Activated T-helper 9 cell treated with anti-CD3 and anti-CD28 coated beads, Interleukin-2, amount 50 U/mL, for 16 hours (primary cell): ENCODE results near the gene PRKD1.

ENCODE experiments used
- DNase-seq: peaks from one replicate; pipeline ENCODE4 v3.0.0-alpha.2; 2020; ENCODE audit warnings: low read depth

PRKD1 gene

DNA sequence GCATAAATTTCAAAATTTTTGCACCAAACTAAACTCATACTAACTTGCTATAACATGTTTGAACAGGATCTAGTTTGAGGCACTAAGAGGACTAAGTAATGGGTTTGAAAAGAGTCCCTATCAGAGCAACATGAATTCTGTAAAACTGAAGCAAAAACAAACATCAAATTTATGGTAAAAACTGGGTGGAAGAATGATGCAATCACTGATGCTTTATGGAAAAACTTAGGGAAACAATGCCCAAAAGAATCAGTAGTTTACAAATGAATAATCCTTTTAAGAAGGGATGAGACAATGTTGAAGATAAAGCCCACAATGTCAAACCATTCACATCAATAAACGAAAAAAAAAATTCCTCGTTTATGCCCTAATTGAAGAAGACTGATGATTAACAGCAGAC is 88.9 kb downstream of the PRKD1 start:
- no peak for DNase-seq

DNA sequence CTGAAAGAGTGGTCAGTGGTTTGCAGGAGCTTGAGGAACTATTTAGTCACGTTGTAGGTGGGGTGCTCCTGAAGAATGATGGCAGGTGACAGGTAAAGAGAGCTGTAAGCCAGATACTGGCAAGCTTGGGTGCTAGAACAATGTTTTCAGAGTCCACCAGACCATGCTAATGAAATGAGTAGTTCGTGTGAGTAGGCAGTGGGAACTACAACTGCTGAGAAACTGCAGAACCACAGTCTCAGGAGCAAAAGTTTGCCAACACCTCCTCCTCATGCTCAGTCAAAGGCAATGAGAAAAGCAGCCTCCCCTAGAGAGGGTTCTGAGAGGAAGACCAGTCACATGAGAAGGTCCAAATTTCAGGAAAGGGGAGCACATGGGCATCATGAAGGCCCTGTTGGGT is 91.3 kb downstream of the PRKD1 start:
- no peak for DNase-seq

DNA sequence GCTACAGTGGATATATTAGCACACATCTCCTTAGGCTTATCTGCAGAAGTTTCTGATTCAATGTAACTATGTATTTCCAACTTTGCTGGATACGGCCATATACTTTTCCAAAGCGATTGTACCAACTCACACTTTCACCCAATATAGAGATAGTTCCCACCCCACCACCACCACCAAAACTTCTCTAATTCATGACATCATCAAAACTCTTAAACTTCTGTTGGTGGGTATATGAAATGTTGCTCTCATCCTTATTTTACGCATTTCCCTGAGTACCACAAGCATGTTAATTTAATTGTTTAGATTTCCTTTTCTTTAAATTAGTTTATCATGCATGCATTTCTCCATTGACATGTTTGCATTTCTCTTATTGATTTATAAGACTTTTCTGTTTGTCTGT is 95.6 kb downstream of the PRKD1 start:
- no peak for DNase-seq

DNA sequence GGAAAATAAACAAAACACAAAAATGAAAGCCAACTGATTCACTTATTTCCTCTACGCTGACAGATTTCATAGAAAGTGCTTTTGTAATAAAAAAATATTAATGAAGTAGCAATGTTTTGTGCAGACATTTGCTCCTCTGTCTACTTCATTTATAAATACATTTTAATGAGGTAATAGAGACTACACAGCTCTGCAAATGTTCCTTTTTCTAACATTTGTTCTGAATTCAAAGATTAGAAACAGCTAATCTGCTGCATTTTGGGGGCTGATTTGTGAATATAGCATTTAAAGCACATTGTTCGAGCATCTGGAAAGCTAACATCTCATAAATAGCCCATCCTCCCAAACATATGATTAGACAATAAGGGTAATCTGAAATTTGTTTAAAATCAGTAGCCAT is 97.8 kb downstream of the PRKD1 start:
- no peak for DNase-seq

DNA sequence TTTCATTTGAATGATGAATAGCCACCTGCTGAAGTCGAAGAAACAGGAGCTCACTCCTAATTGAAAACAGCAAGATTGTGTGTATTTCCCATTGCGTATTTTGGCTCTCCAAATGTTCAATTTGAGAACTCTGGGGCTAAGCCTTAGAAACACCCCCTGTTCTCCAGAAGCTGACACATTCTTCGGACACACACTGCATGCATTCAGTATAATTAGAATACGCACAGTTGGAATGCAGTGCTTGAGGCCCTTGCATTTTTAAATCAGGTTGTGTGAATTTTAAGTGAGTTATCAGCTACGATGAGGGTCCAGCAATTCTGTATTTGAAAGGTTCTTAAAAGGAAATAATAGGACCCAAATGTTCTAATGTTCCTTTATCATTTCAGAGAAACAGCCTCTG is 103.8 kb downstream of the PRKD1 start:
- DNase-seq = no peak

DNA sequence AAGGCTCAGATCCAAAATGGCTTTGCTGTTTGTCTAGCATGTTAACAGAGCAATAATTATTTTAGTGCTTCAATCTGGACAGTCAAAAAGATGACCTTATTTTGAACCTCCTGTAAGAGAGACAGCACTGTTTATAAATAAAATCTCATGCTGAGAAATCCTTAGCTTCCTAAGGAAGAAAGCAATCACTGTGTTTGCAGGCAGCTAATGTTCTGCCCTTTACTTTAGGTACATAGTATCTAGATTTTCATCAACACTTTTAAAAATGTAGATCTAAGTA is 105.3 kb downstream of the PRKD1 start:
- DNase-seq = no peak

DNA sequence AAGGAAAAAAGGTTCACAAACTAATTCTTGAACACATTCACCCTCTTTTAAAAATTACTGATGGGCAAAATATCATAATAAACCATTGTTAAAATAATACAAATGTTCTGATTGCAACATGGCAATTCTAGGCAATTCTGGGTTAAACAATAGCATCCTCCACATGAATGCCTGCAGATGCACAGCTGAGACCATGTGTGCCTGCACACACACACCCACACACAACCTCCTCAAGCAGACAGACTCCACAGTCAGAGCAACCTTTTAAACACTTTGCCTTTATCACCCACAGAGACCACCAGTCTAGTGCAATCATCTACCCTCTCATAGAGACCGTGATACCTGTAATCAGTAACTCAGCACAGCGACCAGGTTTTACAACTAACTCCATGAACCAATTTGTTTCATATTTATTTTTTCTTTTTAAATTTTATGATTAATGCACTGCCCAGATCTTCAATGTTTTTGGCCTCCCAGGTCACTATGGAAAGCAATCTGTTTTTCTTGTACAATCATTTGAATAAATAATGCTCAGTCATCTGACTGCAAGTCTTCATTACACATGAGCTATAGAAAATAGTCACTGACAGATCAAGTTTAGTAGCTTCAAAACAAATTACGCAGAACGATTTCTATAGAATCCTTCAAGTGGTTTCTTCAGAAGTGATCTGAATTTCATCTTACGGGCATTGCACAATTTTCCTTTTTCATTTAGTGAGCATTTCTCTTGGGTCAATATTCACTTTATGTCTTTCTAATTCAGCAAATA is 105.8 kb downstream of the PRKD1 start:
- DNase-seq = no peak

DNA sequence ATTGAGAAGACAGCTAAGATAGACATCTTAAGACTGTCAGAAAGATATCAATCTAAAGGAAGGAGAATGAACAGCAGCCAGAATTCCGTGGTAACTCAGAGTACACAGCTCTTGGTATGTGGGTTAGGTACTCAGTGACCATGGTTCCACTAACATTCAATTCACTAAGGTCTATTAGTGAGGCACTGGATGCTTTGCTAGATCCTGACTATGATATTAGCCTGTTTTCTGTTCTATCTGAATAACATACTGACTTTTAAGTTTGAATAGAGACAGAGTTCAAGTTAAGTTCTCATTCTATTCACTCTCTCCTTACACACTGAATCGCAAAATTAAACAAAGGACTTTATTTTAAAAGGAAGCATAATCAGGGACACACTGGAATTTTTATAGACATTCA is 106.4 kb downstream of the PRKD1 start:
- DNase-seq = no peak

DNA sequence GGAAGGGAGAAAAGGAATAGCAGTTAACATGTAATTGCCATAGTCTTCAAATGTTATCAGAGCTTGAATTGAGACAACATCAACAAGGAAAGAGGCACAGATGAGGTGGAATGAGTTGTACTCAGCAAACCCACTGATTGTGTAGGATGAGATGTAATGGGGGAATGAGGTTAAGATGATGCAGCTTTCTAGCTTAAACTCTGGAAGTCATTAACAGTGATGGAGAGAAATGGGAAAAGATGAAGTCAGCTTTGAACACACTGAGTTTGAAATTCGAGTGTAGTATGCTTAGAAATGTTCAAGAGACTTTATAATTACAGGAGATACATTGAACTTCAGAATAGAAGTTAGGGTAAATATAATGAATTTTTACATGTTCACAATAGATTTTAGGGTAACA is 106.9 kb downstream of the PRKD1 start:
- no peak for DNase-seq

DNA sequence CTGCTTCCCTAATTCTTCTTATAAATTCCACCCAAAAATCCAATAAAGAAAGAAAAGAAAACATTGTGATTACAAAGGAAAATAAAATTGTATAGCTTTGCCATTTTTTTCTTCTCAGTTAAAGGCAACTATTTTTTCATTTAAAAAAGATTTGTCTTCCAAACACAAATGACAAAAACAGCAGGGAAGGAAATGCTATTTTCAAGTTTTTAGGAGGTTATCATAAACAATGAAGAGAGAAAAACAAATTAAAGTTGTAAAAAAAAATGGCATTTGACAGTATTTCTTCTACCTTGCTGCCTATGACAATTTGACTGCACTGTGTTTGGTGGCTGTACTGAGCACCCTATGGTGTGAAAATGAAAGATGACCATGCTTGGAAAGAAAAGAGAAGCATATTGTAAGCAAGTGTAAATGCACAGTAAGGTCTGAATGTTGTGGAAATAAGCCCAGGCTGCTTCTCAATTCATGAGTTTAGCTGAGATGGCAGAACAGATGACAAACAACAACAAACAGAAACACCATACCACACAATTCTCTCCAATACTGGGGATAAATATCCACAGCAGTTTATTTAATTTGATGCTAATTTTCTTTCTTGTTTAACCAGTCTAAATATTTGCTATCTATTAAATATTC is 109.8 kb downstream of the PRKD1 start:
- no peak for DNase-seq

DNA sequence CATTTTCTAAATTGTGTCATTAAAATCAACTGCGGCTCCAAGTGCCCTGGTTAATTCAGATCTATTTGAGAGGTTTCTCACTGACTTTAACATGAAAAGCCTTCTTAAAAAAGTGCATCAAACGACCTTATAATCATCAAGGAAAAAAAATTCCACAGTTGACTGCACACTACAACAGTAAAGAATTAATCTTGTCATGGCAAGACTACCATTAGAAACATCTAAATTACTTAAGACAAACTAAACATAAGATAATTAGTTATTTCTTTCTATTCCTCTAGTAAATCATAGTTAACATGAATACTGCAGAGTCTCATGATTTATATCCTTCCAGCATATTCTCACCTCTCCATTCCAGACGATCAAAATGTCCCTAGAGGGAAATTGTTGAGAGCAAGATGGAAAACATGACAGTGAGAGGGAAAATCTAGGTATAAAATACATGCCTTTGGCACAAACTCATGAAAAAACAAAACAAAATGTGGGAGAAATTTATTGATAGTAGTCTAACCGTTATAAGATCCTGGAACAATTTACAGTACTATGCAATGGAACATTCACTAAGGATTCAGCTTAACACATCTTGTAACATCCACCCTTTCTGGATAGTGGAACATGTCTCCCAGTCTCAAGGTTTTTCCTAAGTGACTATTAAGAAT is 112.5 kb downstream of the PRKD1 start:
- DNase-seq = no peak

DNA sequence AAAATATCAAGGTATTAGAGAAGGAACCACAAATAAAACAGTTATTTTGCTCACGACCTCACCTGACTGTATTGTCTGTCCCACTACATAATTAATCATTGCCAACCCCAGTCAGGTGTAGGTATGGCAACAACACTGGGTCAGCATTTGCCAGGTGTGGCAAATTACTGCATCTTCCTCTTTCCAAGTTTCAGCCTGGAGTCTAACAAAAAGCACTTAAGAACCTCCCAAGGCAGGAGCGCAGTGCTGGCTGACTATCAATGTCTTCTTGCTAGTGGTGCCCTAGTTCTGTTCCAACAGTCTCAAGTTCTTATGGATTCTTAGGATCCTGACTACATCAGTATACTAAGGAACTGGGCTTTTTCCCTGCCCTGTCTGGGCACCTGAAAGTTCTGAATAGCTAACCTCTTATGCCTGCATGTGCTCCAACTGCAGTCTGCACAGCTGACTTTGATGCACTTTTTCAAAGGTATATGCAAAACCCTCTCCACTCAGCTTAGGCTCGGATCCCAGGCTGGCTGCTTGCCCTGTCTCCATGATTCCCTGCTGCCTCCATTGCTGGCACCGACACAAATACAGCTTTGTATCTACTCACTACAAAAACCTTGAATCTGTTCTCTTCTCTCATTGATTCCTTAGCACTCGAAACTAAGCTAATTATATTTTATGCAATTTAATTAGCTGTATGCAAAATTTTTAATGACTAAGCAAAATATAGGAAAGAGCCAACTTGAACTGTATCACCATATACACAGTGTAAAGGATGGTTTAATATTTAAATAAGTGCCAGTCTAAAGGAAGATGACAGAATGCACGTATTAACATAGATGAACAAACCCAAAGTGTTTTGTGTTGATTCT is 113.3 kb downstream of the PRKD1 start:
- no peak for DNase-seq

DNA sequence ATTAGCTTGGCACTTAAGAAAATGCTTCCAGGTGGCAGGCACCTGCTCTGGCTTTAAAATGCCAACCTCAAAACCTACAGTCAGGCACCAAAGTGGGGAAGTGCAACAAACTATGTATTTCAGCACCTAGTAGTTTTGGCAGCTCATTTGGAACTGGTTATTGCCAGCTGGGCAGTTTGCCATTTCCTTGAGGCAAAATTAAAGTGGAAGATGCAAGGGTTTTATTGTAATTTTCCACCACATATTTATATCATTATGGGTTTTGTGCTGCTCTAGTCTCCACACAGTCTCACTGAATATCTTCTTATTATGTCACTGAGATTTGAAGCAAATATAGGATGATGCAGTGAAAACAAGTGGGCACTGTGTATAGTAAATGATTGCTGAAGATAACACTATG is 117.0 kb downstream of the PRKD1 start:
- DNase-seq = no peak

DNA sequence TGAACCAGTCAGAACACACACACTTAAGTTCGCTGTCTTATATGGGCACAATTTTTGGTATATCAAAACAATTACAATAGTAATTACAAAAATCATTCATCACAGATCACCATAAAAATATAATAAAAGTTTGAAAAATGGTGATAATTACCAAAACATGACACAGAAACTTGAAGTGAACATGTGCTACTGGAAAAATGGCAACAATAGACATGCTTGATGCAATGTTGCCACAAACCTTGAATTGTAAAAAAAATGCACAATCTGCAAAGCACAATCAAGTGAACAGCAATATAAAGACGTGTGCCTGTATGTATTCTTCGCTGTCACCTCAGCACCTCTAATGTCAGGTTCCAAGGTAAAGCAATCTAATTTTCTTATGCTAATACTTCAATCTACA is 117.6 kb downstream of the PRKD1 start:
- DNase-seq = no peak

DNA sequence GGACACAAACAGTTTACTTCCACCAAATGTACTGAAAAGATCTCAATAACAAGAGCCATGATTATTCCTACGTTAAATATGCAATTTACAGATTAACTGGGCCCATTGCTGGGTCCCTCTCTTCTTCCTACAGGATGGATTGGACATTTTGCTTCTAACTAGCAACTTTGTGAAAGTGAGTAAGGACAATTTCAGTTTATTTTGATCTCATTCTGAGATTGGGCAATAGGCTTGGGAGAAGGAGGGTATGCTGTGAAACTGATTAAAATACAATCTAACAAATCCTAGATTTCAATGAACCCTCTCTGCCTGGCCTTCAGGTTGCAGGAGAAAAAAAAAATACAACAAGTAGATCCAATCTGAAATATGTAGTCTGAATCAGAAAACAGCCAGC is 121.5 kb downstream of the PRKD1 start:
- DNase-seq = no peak

DNA sequence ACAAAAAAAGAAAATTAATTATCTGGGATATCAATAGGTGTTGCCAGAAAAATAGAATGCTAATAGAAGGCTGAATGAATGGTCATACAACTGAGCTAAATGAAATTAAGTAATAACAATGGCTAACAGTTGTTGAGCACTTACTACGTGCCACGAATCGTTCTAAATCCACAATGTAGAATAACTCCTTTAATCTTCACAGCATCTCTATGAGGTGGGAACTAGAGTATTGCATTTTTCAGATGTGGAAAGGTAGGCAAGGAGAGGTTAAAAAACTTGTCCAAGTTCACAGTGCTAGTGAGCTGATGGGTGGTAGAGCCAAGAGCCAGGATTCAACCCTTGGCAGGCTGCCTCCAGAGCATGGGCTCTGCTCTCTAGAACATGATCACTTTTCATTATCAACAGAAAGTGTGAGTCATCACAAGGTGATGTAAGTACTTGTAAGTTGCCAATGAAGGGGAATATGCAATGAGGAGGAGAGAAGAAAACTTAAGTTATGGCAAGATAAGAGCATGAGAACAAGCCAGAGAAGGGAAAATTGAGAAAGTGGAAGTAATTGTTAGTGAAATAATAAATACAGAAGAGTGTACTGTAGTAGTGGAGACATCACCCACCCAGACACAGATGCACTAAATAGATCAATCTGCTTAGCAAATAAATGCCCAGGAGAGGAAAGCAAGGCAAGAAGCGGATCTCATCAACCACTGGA is 122.1 kb downstream of the PRKD1 start:
- DNase-seq = no peak

DNA sequence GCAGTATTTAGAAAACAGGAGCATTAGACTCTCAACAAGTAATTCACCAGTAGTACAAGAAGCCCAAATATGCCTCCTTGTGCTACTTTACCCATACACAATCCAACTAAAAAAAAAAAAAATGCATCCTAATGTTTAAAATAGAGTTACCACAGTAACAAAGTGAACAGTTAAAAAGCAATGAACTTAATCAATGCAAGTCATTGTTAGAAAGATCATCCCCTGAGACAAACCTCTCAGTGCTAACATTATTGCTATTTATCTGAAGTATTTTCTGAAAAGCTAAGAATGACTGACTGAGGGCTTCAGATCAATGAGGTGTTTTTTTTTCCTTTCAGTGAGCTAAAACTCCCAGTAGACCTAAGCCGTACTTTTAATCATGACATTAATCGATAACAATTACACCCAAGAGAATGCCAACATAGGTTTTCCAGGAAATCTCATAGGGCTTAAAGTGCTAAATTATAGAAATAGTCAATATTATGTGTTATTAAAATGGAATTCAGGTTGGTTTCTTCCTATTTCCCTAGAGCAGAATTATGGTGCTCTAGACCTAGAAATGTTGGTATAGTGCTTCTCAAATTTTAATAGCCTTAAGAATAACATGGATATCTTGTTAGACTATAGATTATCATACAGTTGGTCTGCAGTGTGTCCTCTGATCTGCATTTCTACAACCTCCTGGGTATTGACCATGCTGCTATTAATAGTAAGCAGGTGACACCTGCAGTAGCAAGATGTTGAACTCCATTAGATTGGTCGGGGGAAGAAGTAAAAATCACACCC is 123.0 kb downstream of the PRKD1 start:
- no peak for DNase-seq

DNA sequence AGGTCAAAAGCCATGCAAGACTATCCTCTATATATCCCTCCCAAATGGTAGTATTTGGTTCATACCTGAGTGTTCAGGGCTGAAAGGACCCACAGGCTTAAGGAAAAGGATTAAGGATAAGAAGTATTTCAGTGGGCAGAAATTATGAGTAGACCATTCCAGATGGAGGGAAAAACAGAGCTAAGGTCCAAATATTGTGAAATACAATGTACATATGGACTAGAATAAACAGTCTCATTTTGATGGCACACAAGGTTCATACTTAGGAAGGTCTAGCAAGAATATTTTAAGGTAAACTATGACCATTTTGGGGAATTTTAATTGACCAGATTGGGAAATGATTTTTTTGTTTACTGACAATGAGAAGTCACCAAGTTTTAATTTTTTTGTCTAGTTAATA is 124.6 kb downstream of the PRKD1 start:
- no peak for DNase-seq

DNA sequence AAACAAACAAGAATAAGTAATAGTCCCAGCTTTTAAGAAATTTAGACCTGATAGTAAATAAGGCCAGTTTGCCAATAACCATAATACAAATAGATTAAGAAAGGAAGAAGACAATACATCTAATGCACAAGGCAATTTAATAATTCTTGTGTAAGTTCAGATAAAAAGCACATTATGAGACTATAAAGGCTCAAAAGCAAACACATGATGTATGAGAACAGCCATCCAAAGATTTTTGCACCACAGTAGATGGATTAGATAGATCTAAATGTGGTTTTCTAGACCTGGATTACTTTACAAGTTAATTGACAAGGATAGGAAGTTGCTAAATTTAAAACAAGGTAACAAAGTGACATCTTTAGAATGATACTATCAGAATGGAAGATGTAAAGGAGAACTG is 125.4 kb downstream of the PRKD1 start:
- no peak for DNase-seq

DNA sequence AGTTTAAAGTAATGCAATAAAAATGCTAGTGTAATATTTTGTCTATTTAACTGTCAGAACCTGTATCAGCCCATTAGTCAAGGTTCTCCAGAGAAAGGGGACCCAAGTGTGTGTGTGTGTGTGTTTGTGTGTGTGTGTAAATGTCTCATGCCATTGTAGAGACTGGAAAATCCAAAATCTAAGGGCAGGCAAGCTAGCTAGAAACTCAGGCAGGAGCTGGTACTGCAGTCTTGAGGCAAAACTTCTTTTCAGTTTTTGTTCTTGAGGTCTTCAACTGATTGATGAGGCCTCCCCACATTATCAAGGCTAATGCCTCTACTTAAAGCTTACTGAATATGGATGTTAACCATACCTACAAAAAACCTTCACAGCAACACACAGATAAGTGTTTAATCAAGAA is 126.7 kb downstream of the PRKD1 start:
- DNase-seq = no peak

DNA sequence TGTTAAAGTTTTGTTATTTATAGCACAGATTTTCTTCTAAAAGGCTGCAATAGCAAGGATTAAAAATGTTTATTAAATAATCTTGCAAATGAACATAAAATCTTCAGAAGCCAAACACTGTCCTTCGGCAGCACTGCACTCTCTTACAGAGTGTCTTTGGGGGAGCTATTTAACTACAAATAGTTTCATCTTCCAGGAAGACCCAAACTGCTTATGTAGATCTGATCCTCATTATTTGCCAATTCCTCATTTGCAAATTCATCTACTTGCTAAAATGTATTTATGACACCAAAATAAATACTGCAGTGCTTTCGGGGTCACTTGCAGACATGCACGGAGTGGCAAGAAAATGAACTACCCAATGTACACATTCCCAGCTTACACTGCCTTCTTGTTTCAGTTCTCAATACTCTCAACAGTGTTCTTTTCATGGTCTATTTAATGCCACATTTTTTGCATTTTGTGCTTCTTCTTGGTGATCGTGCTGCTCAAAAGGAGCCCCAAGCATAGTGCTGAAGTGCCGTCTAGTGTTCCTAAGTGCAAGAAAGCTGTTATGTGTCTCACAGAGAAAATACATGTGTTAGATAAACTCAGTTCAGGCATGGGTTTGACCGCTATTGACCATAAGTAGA is 128.1 kb downstream of the PRKD1 start:
- no peak for DNase-seq
